Measurements from ENCODE around the gene TTC4.

The TTC4 gene, protein sequence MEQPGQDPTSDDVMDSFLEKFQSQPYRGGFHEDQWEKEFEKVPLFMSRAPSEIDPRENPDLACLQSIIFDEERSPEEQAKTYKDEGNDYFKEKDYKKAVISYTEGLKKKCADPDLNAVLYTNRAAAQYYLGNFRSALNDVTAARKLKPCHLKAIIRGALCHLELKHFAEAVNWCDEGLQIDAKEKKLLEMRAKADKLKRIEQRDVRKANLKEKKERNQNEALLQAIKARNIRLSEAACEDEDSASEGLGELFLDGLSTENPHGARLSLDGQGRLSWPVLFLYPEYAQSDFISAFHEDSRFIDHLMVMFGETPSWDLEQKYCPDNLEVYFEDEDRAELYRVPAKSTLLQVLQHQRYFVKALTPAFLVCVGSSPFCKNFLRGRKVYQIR

GRCh38 chr1:54715493-54716298 is at the start of gene TTC4:
Gene TTC4, plus strand, starts transcription at chr1:54715861. Its CDS starts 48 bp downstream, at chr1:54715909.
- DNase-seq, result peak; percentile 17 to 90 (median 74)

GRCh38 chr1:54666333-54666732 is 49.3 kb upstream of the TTC4 start:
- no peak for DNase-seq

DNA sequence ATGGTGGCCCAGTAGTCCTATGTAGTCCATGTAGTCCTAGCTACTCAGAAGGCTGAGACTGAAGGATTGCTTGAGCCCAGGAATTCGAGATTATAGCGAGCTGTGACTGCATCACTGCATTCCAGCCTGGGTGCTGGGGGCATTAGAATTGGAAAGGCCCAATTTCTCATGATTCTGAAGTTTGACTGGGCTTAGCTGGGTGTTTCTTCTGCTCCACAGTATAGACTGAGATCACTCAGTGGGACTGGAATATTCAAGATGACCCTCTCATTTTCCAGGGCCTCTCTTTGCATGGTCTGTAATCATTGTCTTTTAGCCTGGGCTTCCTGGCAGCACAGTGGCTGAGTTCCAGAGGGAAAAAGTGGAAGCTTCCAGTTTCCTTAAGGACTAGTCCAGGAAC is 47.9 kb upstream of the TTC4 start:
- no peak for DNase-seq

DNA sequence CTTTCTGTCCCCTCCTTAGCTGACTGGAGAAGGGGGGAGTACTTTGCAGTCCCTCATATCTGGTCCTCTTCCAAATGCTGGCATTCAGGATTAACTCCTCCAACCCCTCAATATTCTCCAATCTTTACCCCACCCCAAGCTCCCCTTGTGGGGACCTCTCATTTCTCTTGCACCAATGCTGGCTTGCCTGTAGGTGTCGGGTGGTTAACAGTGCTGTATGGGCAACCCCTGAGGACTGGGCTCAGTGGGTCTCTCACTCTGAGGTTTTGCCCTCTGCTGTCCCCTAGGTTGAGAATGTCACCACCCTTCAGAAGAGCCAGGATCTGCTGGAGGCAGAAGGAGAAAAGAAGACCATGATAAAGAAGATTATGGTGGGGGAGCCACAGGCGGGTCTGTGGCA is 47.1 kb upstream of the TTC4 start:
- no peak for DNase-seq

DNA sequence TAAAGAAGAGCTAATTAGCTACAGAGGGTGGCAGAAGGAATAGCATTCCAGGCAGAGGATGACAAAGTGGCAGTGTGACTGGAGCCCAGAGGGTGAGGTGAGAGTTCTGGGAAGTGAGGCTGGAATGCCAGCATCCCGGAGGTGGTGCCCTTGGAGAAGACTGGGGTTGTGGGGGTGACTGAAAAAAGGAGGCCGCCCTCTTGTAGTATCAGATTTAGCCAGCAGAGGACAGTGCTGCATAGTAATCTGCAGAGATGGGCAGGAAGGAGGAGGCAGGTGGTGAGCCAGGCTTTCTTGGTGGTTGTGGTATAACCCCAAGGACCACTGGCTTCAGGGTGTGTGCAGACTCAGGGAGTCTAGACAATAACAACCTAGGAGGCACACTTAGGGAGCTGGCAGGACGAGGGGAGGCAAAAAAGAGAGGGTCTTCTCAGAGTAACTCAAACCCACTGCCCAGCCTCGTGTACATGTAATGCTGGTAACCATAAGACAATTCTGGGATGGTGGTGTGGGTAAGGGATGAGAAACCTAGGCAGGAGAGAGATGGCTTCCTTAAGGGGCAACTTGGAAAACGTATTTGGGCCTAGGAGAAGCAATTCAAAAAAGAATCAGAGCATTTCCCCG is 43.6 kb upstream of the TTC4 start:
- DNase-seq, result peak in 14 of 58 donors; percentile 1 to 37 (median 6)

- DNase-seq, result no peak
These were observed 36.7 kb upstream of the TTC4 start for GRCh38 chr1:54678776-54679643.

DNA sequence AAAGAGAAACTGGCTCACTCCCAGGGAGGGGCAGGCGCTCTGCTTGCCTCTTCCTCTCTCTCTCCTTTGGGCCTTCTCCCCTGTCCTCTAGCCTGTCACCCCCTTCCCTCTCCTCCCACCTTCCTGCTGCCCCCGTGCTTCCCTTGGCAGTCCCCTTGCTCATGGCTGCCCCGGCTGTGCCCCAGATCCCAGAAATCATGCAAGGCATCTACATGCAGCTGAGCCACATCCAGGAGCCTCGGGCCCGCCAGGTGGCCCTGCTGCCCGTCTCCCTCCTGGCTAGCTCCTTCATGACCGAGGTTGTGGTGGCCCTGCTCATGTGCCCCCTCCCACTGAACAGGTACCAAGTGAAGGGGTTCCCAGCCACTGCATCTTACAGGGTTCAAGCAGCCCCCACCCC is 36.0 kb upstream of the TTC4 start:
- no peak for DNase-seq

DNA sequence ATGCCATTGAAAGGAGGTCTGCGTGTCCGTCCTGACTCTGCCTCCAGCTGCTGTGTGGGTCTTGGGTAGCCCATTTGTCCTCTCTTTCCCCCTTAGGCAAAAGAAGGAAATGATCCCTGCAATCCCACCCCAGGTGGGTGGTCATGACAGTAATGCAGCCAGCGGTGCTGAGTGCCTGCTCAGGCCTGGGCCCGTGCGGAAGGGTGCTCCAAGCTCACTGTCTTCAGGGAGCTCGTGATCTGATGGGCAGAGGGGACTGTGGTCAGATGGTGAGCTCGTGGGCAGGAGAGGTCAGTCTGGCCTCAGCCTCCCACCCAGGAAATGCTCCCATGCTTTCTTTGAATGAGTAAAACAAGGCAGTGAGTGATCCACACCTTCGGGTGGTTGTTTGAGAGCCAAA is 35.3 kb upstream of the TTC4 start:
- DNase-seq, result no peak

DNA sequence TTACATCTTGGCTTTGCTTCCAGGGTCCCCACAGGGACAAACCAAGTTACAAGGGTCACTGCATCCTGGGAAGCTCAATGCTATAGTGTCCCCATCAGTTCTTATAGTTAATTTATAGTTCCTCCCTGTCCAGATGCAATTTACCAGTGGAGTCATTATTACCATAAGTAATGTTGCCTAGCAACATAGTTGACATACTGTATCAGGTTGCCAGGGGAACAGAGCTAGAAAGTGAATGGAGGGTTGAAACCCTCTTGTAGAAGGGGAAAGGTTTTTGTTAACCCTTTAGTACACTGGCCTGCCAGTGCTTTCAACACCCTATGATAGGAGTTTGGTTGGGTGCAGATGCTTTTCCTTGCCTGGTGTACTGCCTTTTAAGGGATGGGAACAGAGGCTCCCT is 34.3 kb upstream of the TTC4 start:
- no peak for DNase-seq

DNA sequence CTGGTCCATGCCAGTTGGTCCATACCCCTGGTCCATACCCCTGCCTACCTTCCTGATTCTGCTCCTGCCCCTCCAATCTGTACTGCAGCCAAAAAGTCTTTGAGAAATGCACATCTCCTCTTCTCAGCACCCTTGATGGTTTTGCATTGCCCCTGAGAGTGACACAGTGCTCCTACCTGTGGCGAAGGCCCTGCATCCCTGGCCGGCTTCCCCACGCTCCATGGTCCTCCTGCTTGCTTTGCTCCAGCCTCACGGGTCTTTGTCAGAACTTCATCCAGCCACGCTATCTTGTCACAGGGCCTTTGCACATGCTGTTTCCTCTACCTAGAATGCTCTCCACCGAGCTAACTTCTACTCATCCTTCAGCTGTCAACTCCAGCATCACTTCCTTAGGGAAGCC is 32.2 kb upstream of the TTC4 start:
- DNase-seq, result no peak

DNA sequence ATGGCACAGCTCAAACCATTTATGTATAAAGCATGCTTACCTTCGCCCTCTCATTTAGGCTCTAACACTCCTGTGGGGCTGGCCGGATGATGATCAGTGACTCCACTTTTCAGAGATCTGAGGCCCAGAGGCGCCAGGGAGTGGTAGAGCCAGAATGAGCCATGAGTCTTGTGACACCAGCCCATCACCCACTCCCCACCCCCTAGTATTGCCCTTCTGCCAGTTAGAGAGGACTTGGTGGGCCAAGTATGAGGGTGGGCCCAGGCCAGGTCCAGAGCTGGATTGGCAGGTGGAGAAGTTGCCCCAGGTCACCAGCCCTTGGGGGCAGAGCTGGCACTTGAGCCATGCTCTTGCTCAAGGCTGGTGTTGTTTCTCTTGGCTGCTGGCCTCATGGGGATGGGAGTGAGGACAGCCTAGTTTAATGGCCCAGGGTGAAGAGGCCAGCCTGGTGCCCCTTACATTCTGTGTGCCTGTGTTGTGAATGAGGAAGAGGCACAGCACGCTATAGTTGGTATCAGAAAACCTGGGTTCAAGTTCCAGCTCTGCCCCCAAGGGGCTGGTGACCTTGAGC is 30.2 kb upstream of the TTC4 start:
- DNase-seq, result peak in 2 of 58 donors; percentile 15 to 30

- no peak for DNase-seq
These were observed 29.5 kb upstream of the TTC4 start for GRCh38 chr1:54686155-54686554.

- DNase-seq, result no peak
These were observed 20.9 kb upstream of the TTC4 start for GRCh38 chr1:54694771-54695170.

DNA sequence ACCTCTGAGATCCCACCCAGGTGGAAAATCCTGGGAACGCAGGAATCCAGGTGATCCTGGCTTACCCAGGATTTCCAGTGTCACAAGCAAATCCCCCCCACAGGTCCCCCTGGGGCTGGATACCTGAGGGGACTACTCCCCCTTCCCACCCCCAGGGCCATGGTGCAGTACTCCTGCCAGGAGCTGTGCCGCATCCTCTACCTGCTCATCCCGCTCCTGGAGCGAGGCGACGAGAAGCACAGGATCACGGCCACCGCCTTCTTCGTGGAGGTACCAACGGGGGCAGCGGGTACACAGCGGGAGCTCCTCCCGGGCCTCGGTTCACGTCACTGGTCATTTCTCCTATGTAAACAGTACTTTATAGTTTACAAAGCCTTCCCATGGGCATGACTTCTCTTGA is 20.4 kb upstream of the TTC4 start:
- no peak for DNase-seq

DNA sequence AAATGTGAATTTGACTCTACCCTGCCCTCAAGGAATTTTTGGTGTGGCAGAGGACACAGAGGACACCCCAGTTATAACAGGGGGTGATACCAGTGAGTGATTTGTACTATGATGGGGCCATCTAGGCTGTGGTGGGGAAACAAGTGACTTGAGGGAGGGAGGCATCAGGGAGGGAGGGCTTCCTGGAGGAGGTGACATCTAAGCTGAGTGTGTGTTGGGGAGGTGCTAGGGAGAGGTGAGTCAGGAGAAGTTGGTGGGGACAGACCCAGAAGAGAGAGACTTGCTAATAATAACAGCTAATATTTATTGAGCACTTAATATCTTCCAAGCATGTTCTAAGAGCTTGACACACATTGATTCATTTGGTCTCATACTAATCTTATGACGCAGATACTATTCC is 19.9 kb upstream of the TTC4 start:
- no peak for DNase-seq

GRCh38 chr1:54696262-54696661 is 19.4 kb upstream of the TTC4 start:
- DNase-seq, result no peak

DNA sequence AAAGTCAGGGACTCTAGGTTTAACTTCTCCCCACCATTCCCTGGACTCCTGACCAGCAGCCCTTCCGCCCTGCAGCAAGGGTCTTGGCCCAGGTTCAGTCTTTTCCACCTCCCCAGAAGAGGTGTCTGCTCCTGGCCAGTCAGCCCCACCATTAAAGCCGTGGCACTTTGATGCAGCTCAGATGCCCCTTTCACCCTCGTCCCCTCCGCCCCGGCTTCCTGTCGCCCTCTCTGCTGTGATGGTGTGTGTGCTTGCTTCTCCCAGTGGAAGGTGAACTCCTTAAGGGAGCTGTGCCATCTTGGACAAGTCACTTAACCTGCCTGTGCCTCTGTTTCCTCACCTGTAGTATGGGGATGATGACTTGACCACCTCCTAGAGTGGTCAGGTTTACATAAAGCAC is 17.8 kb upstream of the TTC4 start:
- DNase-seq, result no peak

GRCh38 chr1:54698346-54698745 is 17.3 kb upstream of the TTC4 start:
- DNase-seq, result no peak

- no peak for DNase-seq
These were observed 15.6 kb upstream of the TTC4 start for GRCh38 chr1:54699936-54700525.

DNA sequence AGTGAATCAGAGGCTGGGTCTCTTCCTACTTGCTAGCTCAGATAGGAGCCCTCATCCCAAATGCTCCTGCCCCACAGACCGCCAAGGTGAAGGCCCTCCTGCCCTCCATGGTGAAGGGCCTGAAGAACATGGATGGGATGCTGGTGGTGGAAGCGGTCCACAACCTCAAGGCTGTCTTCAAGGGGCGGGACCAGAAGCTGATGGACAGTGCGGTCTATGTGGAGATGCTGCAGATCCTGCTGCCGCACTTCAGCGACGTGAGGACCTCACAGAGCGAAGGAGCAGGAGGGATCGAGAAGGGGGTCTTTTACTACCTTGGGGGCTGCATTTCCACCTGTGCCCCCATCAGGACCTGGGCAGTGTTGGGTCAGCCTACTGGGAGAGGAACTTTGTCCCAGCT is 14.6 kb upstream of the TTC4 start:
- no peak for DNase-seq

DNA sequence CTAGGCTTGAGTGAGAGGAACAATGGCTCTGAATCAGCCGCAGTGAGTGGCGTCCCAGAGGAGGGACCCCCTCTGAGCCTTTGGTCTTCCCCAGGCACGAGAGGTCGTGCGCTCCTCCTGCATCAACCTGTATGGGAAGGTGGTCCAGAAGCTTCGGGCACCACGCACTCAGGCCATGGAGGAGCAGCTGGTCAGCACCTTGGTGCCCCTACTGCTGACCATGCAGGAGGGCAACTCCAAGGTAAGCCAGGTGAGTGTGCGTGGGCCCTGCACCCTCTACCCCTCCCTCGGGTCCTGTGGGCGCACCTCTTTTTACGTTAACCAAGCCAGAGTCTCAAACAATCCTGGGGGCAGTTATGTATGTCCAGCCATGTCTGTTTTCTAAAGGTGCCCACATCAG is 13.7 kb upstream of the TTC4 start:
- no peak for DNase-seq
